ENCODE measurements around the gene SRM. TPM values are rescaled to one million over a fixed set of nuclear protein-coding genes. Genes with fewer than 3 reads are reported as not detected.
"Not testable (repeated sequence)": the region's sequence is repeated elsewhere in the genome, so short reads cannot be mapped to it uniquely, and the experiment has no call there.

Gene SRM
- total RNA-seq, 2 donors from 2014 or later, result 19.8 to 86.2 TPM

- H3K9ac ChIP-seq (ENCODE audit: low read depth in 2 of 2, low read length in 2 of 2), result peak overlapping the region; percentile 88 to 98
Measured at GRCh38 chr1:11100149-11100493, 40.3 kb upstream of the SRM start.

DNA sequence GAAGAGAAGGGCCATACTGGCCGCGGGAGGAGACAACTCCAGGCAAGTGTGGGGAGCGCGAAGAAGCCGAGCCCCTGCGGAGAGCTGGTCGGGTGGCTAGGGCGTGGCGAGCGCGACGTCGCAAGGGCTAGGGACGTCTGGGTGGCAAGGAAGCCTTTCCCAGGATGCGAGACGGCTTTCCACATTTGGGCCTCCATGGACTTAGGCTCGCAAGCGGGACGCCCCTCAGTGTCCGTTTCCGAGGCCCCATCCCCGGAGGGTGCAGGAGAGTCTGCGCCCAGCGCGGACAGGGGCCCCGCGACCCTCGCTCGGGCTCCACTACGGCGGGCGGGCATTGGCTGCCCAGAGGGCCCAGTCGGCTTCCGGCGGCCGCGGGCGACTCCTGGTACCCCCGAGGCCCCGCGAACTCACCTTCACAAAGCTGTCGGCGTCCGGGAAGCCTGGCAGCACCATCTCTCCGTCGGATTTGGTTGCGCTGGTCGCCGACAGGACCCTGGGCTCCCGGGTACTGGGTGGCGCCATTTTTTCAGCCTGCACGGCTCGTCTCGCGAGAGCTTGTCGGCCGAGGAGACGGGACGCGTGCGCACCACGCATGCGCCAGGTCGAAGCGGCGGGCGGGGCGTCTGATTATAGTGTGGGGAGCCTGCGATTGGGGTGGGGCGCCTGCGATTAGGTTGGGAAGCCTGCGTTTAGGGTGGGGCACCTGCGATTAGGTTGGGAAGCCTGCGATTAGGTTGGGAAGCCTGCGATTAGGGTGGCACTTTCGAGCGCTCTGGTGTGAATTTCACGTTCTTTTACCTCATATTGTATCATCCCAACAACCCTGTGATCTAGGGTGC is 39.7 kb upstream of the SRM start, which contains the start of gene EXOSC10:
TSS of gene EXOSC10 (minus strand) at position 560 of the 839 bp plus-strand sequence. CDS start at position 522, 38 bp downstream.
- peak; percentile 98 for DNase-seq
- peaks cover 7% of the 10 kb centered on the region for H3K36me3 ChIP-seq
- intact Hi-C loops (cut with DNase I), result no loop called here
- peak within 1 kb of the TSS; percentile 45 for H3K27ac ChIP-seq
- peaks cover 7% of the 10 kb centered on the region for H3K4me1 ChIP-seq
- H3K4me3 ChIP-seq, result peak within 1 kb of the TSS; percentile 75
- peak within 1 kb of the TSS; percentile 88 to 98 for H3K9ac ChIP-seq (ENCODE audit: low read depth in 2 of 2, low read length in 2 of 2)
- H3K27me3 ChIP-seq, result no peaks in the 10 kb centered on the region
- H3K9me3 ChIP-seq, result no peaks in the 10 kb centered on the region
- TF ChIP-seq, protein P1, sequence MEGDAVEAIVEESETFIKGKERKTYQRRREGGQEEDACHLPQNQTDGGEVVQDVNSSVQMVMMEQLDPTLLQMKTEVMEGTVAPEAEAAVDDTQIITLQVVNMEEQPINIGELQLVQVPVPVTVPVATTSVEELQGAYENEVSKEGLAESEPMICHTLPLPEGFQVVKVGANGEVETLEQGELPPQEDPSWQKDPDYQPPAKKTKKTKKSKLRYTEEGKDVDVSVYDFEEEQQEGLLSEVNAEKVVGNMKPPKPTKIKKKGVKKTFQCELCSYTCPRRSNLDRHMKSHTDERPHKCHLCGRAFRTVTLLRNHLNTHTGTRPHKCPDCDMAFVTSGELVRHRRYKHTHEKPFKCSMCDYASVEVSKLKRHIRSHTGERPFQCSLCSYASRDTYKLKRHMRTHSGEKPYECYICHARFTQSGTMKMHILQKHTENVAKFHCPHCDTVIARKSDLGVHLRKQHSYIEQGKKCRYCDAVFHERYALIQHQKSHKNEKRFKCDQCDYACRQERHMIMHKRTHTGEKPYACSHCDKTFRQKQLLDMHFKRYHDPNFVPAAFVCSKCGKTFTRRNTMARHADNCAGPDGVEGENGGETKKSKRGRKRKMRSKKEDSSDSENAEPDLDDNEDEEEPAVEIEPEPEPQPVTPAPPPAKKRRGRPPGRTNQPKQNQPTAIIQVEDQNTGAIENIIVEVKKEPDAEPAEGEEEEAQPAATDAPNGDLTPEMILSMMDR (IDR thresholded peaks at IDR 0.05), result no peak

More at GRCh38 chr1:11100149-11100493, 40.3 kb upstream of the SRM start:
- no peak overlapping the region for H3K27ac ChIP-seq
- no peaks in the 10 kb centered on the region for H3K27me3 ChIP-seq
- TF ChIP-seq, protein P1 (IDR thresholded peaks at IDR 0.05), result no peak
- peaks cover 7% of the 10 kb centered on the region for H3K4me1 ChIP-seq
- peak overlapping the region; percentile 75 for H3K4me3 ChIP-seq
- H3K36me3 ChIP-seq, result peaks cover 7% of the 10 kb centered on the region
- no peak for DNase-seq
- intact Hi-C loops (cut with DNase I), result no loop called here
- H3K9me3 ChIP-seq, result no peaks in the 10 kb centered on the region

DNA sequence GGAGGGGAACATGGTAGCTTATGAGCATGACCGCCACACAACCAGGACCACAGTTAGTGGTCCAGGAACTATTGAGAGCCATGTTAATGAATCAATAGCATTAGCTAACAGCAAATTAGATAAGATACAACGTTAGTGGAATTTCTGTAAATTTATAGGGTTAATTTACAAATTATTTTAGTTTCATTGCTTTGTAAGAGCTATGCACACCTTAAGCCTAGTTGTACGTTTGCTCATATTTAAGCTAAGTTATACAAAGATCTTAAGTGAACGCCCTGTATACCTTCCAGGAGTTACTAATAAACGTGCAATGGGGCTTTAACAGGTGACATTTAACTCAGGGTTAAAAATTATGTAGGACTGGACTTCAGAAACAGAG is 39.1 kb upstream of the SRM start:
- H3K36me3 ChIP-seq, result peaks cover 7% of the 10 kb centered on the region
- H3K9ac ChIP-seq (ENCODE audit: low read depth in 2 of 2, low read length in 2 of 2), result peak overlapping the region; percentile 88 to 98
- H3K27me3 ChIP-seq, result no peaks in the 10 kb centered on the region
- H3K9me3 ChIP-seq, result no peaks in the 10 kb centered on the region
- H3K27ac ChIP-seq, result peak overlapping the region; percentile 45
- H3K4me1 ChIP-seq, result peaks cover 7% of the 10 kb centered on the region
- peak overlapping the region; percentile 75 for H3K4me3 ChIP-seq
- DNase-seq, result no peak
- TF ChIP-seq, protein P1 (IDR thresholded peaks at IDR 0.05), result no peak
- intact Hi-C loops (cut with DNase I), result no loop called here

GRCh38 chr1:11083784-11084183 is 24.0 kb upstream of the SRM start:
- intact Hi-C loops (cut with DNase I); H3K27me3 ChIP-seq; H3K4me3 ChIP-seq; H3K27ac ChIP-seq; H3K9me3 ChIP-seq; DNase-seq; H3K4me1 ChIP-seq; H3K9ac ChIP-seq (ENCODE audit: low read depth in 2 of 2, low read length in 2 of 2): not testable (repeated sequence)
- H3K36me3 ChIP-seq, result peaks cover 14% of the 10 kb centered on the region

- Histone ChIP-seq H3K27ac (no peak overlapping the region), H3K9ac (ENCODE audit: low read depth in 2 of 2, low read length in 2 of 2) (no peak overlapping the region), H3K27me3 (no peaks in the 10 kb centered on the region), H3K9me3 (no peaks in the 10 kb centered on the region), H3K4me3 (no peak overlapping the region), H3K36me3 (peaks cover 7% of the 10 kb centered on the region), H3K4me1 (no peaks in the 10 kb centered on the region)
- DNase-seq, result no peak
- TF ChIP-seq, protein P1 (IDR thresholded peaks at IDR 0.05), result no peak
- intact Hi-C loops (cut with DNase I), result no loop called here
Measured at GRCh38 chr1:11080931-11081330, 21.1 kb upstream of the SRM start.

- Histone ChIP-seq H3K9me3 (no peaks in the 10 kb centered on the region), H3K36me3 (peaks cover 12% of the 10 kb centered on the region), H3K4me3 (no peak overlapping the region), H3K27me3 (no peaks in the 10 kb centered on the region), H3K27ac (no peak overlapping the region), H3K9ac (ENCODE audit: low read depth in 2 of 2, low read length in 2 of 2) (no peak overlapping the region), H3K4me1 (no peaks in the 10 kb centered on the region)
- intact Hi-C loops (cut with DNase I), result no loop called here
- DNase-seq, result no peak
- TF ChIP-seq, protein P1 (IDR thresholded peaks at IDR 0.05), result no peak
Measured at GRCh38 chr1:11078631-11079030, 18.8 kb upstream of the SRM start.

DNA sequence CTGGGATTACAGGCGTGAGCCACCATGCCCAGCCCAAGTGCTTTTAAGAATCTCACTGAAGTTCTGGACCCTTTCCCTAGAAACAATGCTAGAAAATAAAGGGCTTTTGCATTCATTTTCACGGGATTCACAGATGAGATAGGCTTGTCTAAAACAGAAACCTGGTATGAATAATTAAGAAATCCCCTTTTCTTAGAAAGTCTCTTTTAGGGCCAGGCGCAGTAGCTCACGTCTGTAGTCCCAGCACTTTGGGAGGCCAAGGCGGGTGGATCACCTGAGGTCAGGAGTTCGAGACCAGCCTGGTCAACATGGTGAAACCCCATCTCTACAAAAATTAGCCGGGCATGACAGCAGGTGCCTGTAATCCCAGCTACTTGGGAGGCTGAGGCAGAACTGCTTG is 13.6 kb upstream of the SRM start:
- peaks cover 13% of the 10 kb centered on the region for H3K36me3 ChIP-seq
- not testable (repeated sequence) for H3K27me3 ChIP-seq

More for the DNA sequence above, 13.6 kb upstream of the SRM start:
- H3K4me1 ChIP-seq; H3K4me3 ChIP-seq; intact Hi-C loops (cut with DNase I); H3K27ac ChIP-seq; H3K9ac ChIP-seq (ENCODE audit: low read depth in 2 of 2, low read length in 2 of 2); H3K9me3 ChIP-seq; DNase-seq: not testable (repeated sequence)
